GM12878 (cell line): ENCODE data around the gene ANKS1A. TPM values are rescaled to one million over a fixed set of nuclear protein-coding genes. Genes with fewer than 3 reads are reported as not detected.

Experiments
- ATAC-seq: fragments of 200-7000 bp; cut with Tn5 transposase; 3 replicates; pipeline ENCODE4 v1.9.1; 2020; ENCODE audit warnings: mild to moderate bottlenecking, moderate library complexity
- BruUV-seq: library from RNA; stranded (reverse); fragments of 400-500 nt; replicated peaks from 2 replicates; lab custom pipeline; 2021; lab: Mats Ljungman, UMichigan
- CTCF ChIA-PET: fragments of 300-600 bp; sonication (Branson Sonifier 250); formaldehyde crosslinking; extraction: SDS; loops from one replicate; lab custom pipeline; 2021; ENCODE audit warnings: inconsistent platforms; lab: Yijun Ruan, JAX
- POLR2A ChIA-PET: fragments of 350-600 bp; formaldehyde crosslinking; extraction: SDS; loops from one replicate; lab custom pipeline; 2021; ENCODE audit warnings: inconsistent platforms; lab: Charles Lee
- RAD21 ChIA-PET: fragments of 300-600 bp; sonication (Branson Sonifier 250); formaldehyde crosslinking; loops from one replicate; lab custom pipeline; 2023; ENCODE audit warnings: antibody characterized with exemption; ENCODE audit not compliant: unreplicated experiment; lab: Charles Lee
- SMC1A ChIA-PET: fragments of 300-600 bp; sonication (Branson Sonifier 250); formaldehyde crosslinking; loops from one replicate; lab custom pipeline; 2023; ENCODE audit not compliant: unreplicated experiment, uncharacterized antibody; lab: Charles Lee
- DNase-seq: peaks from one replicate; pipeline ENCODE4 v3.0.0-alpha.2; 2011; ENCODE audit warnings: low read depth, low spot score
- FAIRE-seq: peaks from 3 replicates; lab custom pipeline; 2011; peaks lifted over from hg19 to GRCh38; lab: Jason Lieb, UNC
- H2AFZ ChIP-seq: 2 replicates; pipeline ENCODE4 v1.6.0; 2011; ENCODE audit warnings: low read depth, low read length, control low read depth; ENCODE audit not compliant: control insufficient read depth
- H3K27ac ChIP-seq: 2 replicates; pipeline ENCODE4 v1.5.1; 2011; ENCODE audit warnings: control low read depth; ENCODE audit not compliant: control insufficient read depth, insufficient read depth
- H3K27me3 ChIP-seq, 2 experiments: replicated peaks in 1 of 2; 2 replicates each; pipeline versions ENCODE4 v1.6.0 to v1.6.1; 2011; ENCODE audit warnings: low read length in 1 of 2; ENCODE audit not compliant: control insufficient read depth in 2 of 2, insufficient read depth in 2 of 2
- H3K36me3 ChIP-seq, 2 experiments: 2 replicates each; pipeline ENCODE4 v1.5.1; 2011; ENCODE audit warnings: low read length in 1 of 2; ENCODE audit not compliant: control insufficient read depth in 2 of 2, insufficient read depth in 2 of 2
- H3K4me1 ChIP-seq: 2 replicates; pipeline ENCODE4 v1.6.1; 2011; ENCODE audit warnings: mild to moderate bottlenecking, low read length, moderate library complexity, mixed read lengths; ENCODE audit not compliant: control insufficient read depth, insufficient read depth
- H3K4me2 ChIP-seq: 2 replicates; pipeline ENCODE4 v1.6.0; 2011; ENCODE audit warnings: control low read depth; ENCODE audit not compliant: control insufficient read depth, insufficient read depth
- H3K4me3 ChIP-seq: fragments of 200-600 bp; sonication (generic); 2 replicates; pipeline ENCODE4 v1.5.1; 2016
- H3K79me2 ChIP-seq: 2 replicates; pipeline ENCODE4 v1.6.0; 2011; ENCODE audit warnings: low read length; ENCODE audit not compliant: control insufficient read depth, insufficient read depth
- H3K9ac ChIP-seq: 2 replicates; pipeline ENCODE4 v1.8.0; 2011; ENCODE audit warnings: low read length, control low read depth, mixed read lengths; ENCODE audit not compliant: control insufficient read depth, insufficient read depth
- H3K9me3 ChIP-seq: replicated peaks from 3 replicates; pipeline ENCODE4 v1.5.1; 2011; ENCODE audit warnings: mild to moderate bottlenecking, low read length; ENCODE audit not compliant: control insufficient read depth, insufficient read depth
- H4K20me1 ChIP-seq: 2 replicates; pipeline ENCODE4 v1.6.0; 2011; ENCODE audit not compliant: control insufficient read depth, insufficient read depth
- CHD1 ChIP-seq: IDR thresholded peaks from 2 replicates; pipeline ENCODE4 v1.6.1; 2012; ENCODE audit warnings: low read depth, low read length, improper control_type of control experiment
- CHD4 ChIP-seq: fragments of 200-600 bp; sonication (generic); IDR thresholded peaks from 2 replicates; pipeline ENCODE4 v1.6.1; 2016; ENCODE audit warnings: mild to moderate bottlenecking
- DPF2 ChIP-seq: fragments of 450-650 bp; IDR thresholded peaks from 2 replicates; pipeline ENCODE4 v1.6.1; 2017; ENCODE audit warnings: mild to moderate bottlenecking
- MEF2B ChIP-seq: fragments of 450-650 bp; IDR thresholded peaks from 2 replicates; pipeline ENCODE4 v1.6.1; 2018; ENCODE audit warnings: mild to moderate bottlenecking, moderate library complexity; ENCODE audit not compliant: partially characterized antibody, poor library complexity, severe bottlenecking
- MYB ChIP-seq: fragments of 150-350 bp; IDR thresholded peaks from 2 replicates; pipeline ENCODE4 v1.6.1; 2014; ENCODE audit warnings: mild to moderate bottlenecking, low read depth, low read length, borderline replicate concordance
- NR2C2 ChIP-seq: IDR thresholded peaks from 2 replicates; pipeline ENCODE4 v1.6.1; 2011; ENCODE audit warnings: borderline replicate concordance, low read depth; ENCODE audit not compliant: control insufficient read depth, insufficient read length
- POLR2A ChIP-seq: IDR thresholded peaks from 2 replicates; pipeline ENCODE4 v1.6.1; 2011; ENCODE audit warnings: low read depth, mild to moderate bottlenecking, low read length
- SIX5 ChIP-seq: IDR thresholded peaks from 2 replicates; pipeline ENCODE4 v1.6.1; 2011; ENCODE audit warnings: mild to moderate bottlenecking, low read depth, low read length, moderate library complexity; ENCODE audit not compliant: severe bottlenecking
- TAF1 ChIP-seq: IDR thresholded peaks from 2 replicates; pipeline ENCODE4 v1.6.1; 2011; ENCODE audit warnings: mild to moderate bottlenecking, low read depth, low read length, borderline replicate concordance
- YBX1 ChIP-seq: fragments of 450-650 bp; IDR thresholded peaks from 2 replicates; pipeline ENCODE4 v1.6.1; 2016; ENCODE audit warnings: antibody characterized with exemption
- ZNF622 ChIP-seq: fragments of 450-650 bp; IDR thresholded peaks from 2 replicates; pipeline ENCODE4 v1.6.1; 2017; ENCODE audit warnings: mild to moderate bottlenecking, inconsistent platforms
- WGBS: methylation state at CpG from one replicate; pipeline ENCODE4 v1.1.6; 2016; ENCODE audit warnings: low lambda C conversion rate; ENCODE audit not compliant: insufficient replicate concordance, insufficient coverage; ENCODE audit errors: missing lambda C conversion rate; 5-methylcytosine and 5-hydroxymethylcytosine counted together
- in situ Hi-C: fragments of 300-500 bp; cut with MboI; formaldehyde crosslinking; loops from 9 replicates; pipeline ENCODE4 v1.14.3; 2018; ENCODE audit warnings: mixed read lengths
- intact Hi-C: fragments of 100-400 bp; cut with micrococcal nuclease; formaldehyde crosslinking; loops from one replicate; pipeline ENCODE4 v1.14.2; 2022; ENCODE audit not compliant: unreplicated experiment
- polyA plus RNA-seq, 11 experiments: library from polyadenylated mRNA; depleted of rRNA in 4 of 11; unstranded in 6 of 11; stranded (reverse) in 5 of 11; fragments of >200 nt; fragmentation: Nextera tagmentation in 4 of 11; fragmentation: Illumina TruSeq in 1 of 11; extraction: Ambion mirVana in 4 of 11; extraction: Trizol in 1 of 11; gene quantifications; 1 replicate in 1 of 11; 2 replicates in 10 of 11; pipeline versions ENCODE4 v1.2.1 to v1.2.3, GENCODE V29; 2011 to 2016; ENCODE audit warnings: inconsistent platforms in 2 of 11, missing spikeins in 2 of 11, low read depth in 1 of 11
- total RNA-seq, 4 experiments: library from RNA; depleted of rRNA in 3 of 4; stranded (reverse); fragments of >200 nt in 3 of 4; fragmentation: Illumina TruSeq in 1 of 4; extraction: Trizol in 1 of 4; gene quantifications; 2 replicates each; pipeline versions ENCODE4 v1.2.1 to v1.2.3, GENCODE V29; 2013 to 2021
- TF ChIP-seq, protein P1 (sequence below): IDR thresholded peaks from 2 replicates; pipeline ENCODE4 v1.6.1; 2012; ENCODE audit warnings: low read depth, low read length, improper control_type of control experiment
- TF ChIP-seq, protein P2 (sequence below): fragments of 450-650 bp; formaldehyde crosslinking; IDR thresholded peaks from 2 replicates; pipeline ENCODE4 v1.5.0; 2022; ENCODE audit warnings: mild to moderate bottlenecking, missing genetic modification characterization
- TF ChIP-seq, protein P3 (sequence below): IDR thresholded peaks from 2 replicates; pipeline ENCODE4 v1.6.1; 2011; ENCODE audit warnings: low read depth, low read length, improper control_type of control experiment, borderline replicate concordance
- TF ChIP-seq, protein P4 (sequence below): fragments of 450-650 bp; IDR thresholded peaks from 2 replicates; pipeline ENCODE4 v1.6.1; 2018; ENCODE audit warnings: mild to moderate bottlenecking, low read depth, moderate library complexity; ENCODE audit not compliant: partially characterized antibody

The ANKS1A gene
- total and polyA plus RNA-seq, 10 of the 15 experiments (the other 5 are each of a cell fraction or from before 2014, with no cell fraction given) = 0.60 to 7.0 (median 3.0) TPM

DNA sequence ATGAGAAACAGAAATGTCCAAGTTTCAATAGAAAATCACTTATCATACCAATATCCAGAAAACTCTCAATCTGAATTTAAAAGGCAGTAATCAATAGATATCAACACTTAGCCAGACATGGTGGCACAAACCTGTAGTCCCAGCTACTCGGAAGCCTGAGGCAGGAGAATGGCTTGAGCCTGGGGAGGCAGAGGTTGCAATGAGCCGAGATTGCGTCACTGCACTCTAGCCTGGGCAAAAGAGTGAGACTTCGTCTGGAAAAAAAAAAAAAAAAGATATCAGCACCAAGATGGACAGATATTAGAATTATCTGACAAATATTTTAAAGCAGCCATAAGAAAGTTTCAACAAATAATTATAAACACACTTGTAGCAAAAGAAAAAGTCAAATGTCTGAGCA, 205.1 kb downstream of the ANKS1A start:
- Histone ChIP-seq H4K20me1 (no peaks in the 10 kb centered on the region), H3K4me3 (no peak overlapping the region), H3K79me2 (no peaks in the 10 kb centered on the region), H2AFZ (no peak overlapping the region), H3K9ac (no peak overlapping the region), H3K27ac (no peak overlapping the region), H3K36me3 (no peaks in the 10 kb centered on the region), H3K9me3 (no peaks in the 10 kb centered on the region), H3K4me1 (no peaks in the 10 kb centered on the region), H3K4me2 (no peak overlapping the region), H3K27me3 (no peaks in the 10 kb centered on the region)
- intact Hi-C loops (no loop called here), in situ Hi-C loops (no loop called here)
- ChIA-PET RAD21 (no interaction called here), CTCF (no interaction called here), POLR2A (no interaction called here), SMC1A (no interaction called here)
- no TSS peak for BruUV-seq
- no peak for FAIRE-seq
- no peak for ATAC-seq
- no peak for DNase-seq
- WGBS = 87% methylated on average over 4 of the region's 4 CpGs
- TF ChIP-seq SIX5 = no peak
- no peak for TF ChIP-seq DPF2
- TF ChIP-seq, protein P1, sequence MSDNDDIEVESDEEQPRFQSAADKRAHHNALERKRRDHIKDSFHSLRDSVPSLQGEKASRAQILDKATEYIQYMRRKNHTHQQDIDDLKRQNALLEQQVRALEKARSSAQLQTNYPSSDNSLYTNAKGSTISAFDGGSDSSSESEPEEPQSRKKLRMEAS = no peak
- no peak for TF ChIP-seq POLR2A
- TF ChIP-seq, protein P2, sequence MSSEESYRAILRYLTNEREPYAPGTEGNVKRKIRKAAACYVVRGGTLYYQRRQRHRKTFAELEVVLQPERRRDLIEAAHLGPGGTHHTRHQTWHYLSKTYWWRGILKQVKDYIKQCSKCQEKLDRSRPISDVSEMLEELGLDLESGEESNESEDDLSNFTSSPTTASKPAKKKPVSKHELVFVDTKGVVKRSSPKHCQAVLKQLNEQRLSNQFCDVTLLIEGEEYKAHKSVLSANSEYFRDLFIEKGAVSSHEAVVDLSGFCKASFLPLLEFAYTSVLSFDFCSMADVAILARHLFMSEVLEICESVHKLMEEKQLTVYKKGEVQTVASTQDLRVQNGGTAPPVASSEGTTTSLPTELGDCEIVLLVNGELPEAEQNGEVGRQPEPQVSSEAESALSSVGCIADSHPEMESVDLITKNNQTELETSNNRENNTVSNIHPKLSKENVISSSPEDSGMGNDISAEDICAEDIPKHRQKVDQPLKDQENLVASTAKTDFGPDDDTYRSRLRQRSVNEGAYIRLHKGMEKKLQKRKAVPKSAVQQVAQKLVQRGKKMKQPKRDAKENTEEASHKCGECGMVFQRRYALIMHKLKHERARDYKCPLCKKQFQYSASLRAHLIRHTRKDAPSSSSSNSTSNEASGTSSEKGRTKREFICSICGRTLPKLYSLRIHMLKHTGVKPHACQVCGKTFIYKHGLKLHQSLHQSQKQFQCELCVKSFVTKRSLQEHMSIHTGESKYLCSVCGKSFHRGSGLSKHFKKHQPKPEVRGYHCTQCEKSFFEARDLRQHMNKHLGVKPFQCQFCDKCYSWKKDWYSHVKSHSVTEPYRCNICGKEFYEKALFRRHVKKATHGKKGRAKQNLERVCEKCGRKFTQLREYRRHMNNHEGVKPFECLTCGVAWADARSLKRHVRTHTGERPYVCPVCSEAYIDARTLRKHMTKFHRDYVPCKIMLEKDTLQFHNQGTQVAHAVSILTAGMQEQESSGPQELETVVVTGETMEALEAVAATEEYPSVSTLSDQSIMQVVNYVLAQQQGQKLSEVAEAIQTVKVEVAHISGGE (CRISPR knock-in tag) = no peak
- TF ChIP-seq YBX1 = no peak
- TF ChIP-seq CHD4 = no peak
- no peak for TF ChIP-seq ZNF622
- TF ChIP-seq MYB = no peak
- TF ChIP-seq TAF1 = no peak
- no peak for TF ChIP-seq NR2C2
- TF ChIP-seq CHD1 = no peak
- no peak for TF ChIP-seq MEF2B
- TF ChIP-seq, protein P3, sequence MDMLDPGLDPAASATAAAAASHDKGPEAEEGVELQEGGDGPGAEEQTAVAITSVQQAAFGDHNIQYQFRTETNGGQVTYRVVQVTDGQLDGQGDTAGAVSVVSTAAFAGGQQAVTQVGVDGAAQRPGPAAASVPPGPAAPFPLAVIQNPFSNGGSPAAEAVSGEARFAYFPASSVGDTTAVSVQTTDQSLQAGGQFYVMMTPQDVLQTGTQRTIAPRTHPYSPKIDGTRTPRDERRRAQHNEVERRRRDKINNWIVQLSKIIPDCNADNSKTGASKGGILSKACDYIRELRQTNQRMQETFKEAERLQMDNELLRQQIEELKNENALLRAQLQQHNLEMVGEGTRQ = no peak
- TF ChIP-seq, protein P4, sequence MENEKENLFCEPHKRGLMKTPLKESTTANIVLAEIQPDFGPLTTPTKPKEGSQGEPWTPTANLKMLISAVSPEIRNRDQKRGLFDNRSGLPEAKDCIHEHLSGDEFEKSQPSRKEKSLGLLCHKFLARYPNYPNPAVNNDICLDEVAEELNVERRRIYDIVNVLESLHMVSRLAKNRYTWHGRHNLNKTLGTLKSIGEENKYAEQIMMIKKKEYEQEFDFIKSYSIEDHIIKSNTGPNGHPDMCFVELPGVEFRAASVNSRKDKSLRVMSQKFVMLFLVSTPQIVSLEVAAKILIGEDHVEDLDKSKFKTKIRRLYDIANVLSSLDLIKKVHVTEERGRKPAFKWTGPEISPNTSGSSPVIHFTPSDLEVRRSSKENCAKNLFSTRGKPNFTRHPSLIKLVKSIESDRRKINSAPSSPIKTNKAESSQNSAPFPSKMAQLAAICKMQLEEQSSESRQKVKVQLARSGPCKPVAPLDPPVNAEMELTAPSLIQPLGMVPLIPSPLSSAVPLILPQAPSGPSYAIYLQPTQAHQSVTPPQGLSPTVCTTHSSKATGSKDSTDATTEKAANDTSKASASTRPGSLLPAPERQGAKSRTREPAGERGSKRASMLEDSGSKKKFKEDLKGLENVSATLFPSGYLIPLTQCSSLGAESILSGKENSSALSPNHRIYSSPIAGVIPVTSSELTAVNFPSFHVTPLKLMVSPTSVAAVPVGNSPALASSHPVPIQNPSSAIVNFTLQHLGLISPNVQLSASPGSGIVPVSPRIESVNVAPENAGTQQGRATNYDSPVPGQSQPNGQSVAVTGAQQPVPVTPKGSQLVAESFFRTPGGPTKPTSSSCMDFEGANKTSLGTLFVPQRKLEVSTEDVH = no peak
- TF ChIP-seq, all 136 proteins: peak for 0
